BLaER1 treated with 17β-estradiol and CSF1 and Interleukin-3, amounts not matched to agents 10 nM and 100 nM (cell line): Measurements from ENCODE around the gene SLCO4A1.

Experiments used
- H3K27ac ChIP-seq, 11 experiments: shearing (Covaris generic); formaldehyde crosslinking; 2 replicates each; pipeline ENCODE4 v1.8.1; 2022
- H3K27me3 ChIP-seq, 11 experiments: shearing (Covaris generic); formaldehyde crosslinking; 2 replicates each; pipeline ENCODE4 v1.8.1; 2022
- H3K36me3 ChIP-seq, 11 experiments: shearing (Covaris generic); formaldehyde crosslinking; 2 replicates each; pipeline ENCODE4 v1.8.1; 2022
- H3K4me1 ChIP-seq, 10 experiments: shearing (Covaris generic); formaldehyde crosslinking; 2 replicates each; pipeline ENCODE4 v1.8.1; 2022
- H3K4me2 ChIP-seq, 11 experiments: shearing (Covaris generic); formaldehyde crosslinking; 2 replicates each; pipeline ENCODE4 v1.8.1; 2022
- H3K4me3 ChIP-seq, 10 experiments: shearing (Covaris generic); formaldehyde crosslinking; 2 replicates each; pipeline ENCODE4 v1.8.1; 2022
- H3K9ac ChIP-seq, 11 experiments: shearing (Covaris generic); formaldehyde crosslinking; 2 replicates each; pipeline ENCODE4 v1.8.1; 2022
- H3K9me3 ChIP-seq, 11 experiments: shearing (Covaris generic); formaldehyde crosslinking; replicated peaks in 1 of 11; 2 replicates each; pipeline ENCODE4 v1.8.1; 2022
- H4K20me1 ChIP-seq, 11 experiments: shearing (Covaris generic); formaldehyde crosslinking; 2 replicates each; pipeline ENCODE4 v1.8.1; 2022
- Cebpa-rat ChIP-seq, 11 experiments: shearing (Covaris generic); IDR thresholded peaks; 2 replicates each; pipeline ENCODE4 v1.8.1; 2022

Gene SLCO4A1

GRCh38 chr20:62609811-62610757 lies 32.2 kb upstream of the SLCO4A1 start:
- peak overlapping the region in 7 of 11 experiments; percentile 6 to 61 (median 21); a peak in 9 of 22 replicates for H3K4me2 ChIP-seq
- H3K4me1 ChIP-seq, result peaks cover 33 to 59% (median 47%) of the 10 kb centered on the region in 10 experiments
- peaks cover 0 to 10% (median 7%) of the 10 kb centered on the region in 11 experiments; a peak in 11 of 22 replicates for H3K9me3 ChIP-seq
- no peaks in the 10 kb centered on the region for H3K27me3 ChIP-seq
- no peak overlapping the region for H3K9ac ChIP-seq
- no peak overlapping the region for H3K27ac ChIP-seq
- H3K4me3 ChIP-seq, result no peak overlapping the region
- no peak for TF ChIP-seq Cebpa-rat (IDR thresholded peaks at IDR 0.05)
- H4K20me1 ChIP-seq, result peaks cover 0 to 5% (median 0%) of the 10 kb centered on the region in 11 experiments; a peak in 1 of 22 replicates
- no peaks in the 10 kb centered on the region for H3K36me3 ChIP-seq

GRCh38 chr20:62611012-62611411 lies 31.3 kb upstream of the SLCO4A1 start:
- no peak overlapping the region for H3K4me3 ChIP-seq
- peaks cover 28 to 53% (median 41%) of the 10 kb centered on the region in 10 experiments for H3K4me1 ChIP-seq
- no peak overlapping the region for H3K9ac ChIP-seq
- H4K20me1 ChIP-seq, result peaks cover 0 to 5% (median 0%) of the 10 kb centered on the region in 11 experiments; a peak in 1 of 22 replicates
- H3K27ac ChIP-seq, result no peak overlapping the region
- no peaks in the 10 kb centered on the region for H3K27me3 ChIP-seq
- no peaks in the 10 kb centered on the region for H3K36me3 ChIP-seq
- TF ChIP-seq Cebpa-rat (IDR thresholded peaks at IDR 0.05), result no peak
- no peak overlapping the region for H3K4me2 ChIP-seq
- H3K9me3 ChIP-seq, result peaks cover 0 to 10% (median 7%) of the 10 kb centered on the region in 11 experiments; a peak in 11 of 22 replicates

GRCh38 chr20:62611819-62612218 lies 30.5 kb upstream of the SLCO4A1 start:
- H3K27me3 ChIP-seq, result no peaks in the 10 kb centered on the region
- no peak overlapping the region for H3K4me3 ChIP-seq
- peaks cover 0 to 10% (median 7%) of the 10 kb centered on the region in 11 experiments; a peak in 11 of 22 replicates for H3K9me3 ChIP-seq
- no peak for TF ChIP-seq Cebpa-rat (IDR thresholded peaks at IDR 0.05)
- H4K20me1 ChIP-seq, result peaks cover 0 to 3% (median 0%) of the 10 kb centered on the region in 11 experiments; a peak in 1 of 22 replicates
- H3K4me2 ChIP-seq, result no peak overlapping the region
- no peak overlapping the region for H3K27ac ChIP-seq
- H3K36me3 ChIP-seq, result no peaks in the 10 kb centered on the region
- no peak overlapping the region for H3K9ac ChIP-seq
- H3K4me1 ChIP-seq, result peaks cover 28 to 53% (median 41%) of the 10 kb centered on the region in 10 experiments

DNA sequence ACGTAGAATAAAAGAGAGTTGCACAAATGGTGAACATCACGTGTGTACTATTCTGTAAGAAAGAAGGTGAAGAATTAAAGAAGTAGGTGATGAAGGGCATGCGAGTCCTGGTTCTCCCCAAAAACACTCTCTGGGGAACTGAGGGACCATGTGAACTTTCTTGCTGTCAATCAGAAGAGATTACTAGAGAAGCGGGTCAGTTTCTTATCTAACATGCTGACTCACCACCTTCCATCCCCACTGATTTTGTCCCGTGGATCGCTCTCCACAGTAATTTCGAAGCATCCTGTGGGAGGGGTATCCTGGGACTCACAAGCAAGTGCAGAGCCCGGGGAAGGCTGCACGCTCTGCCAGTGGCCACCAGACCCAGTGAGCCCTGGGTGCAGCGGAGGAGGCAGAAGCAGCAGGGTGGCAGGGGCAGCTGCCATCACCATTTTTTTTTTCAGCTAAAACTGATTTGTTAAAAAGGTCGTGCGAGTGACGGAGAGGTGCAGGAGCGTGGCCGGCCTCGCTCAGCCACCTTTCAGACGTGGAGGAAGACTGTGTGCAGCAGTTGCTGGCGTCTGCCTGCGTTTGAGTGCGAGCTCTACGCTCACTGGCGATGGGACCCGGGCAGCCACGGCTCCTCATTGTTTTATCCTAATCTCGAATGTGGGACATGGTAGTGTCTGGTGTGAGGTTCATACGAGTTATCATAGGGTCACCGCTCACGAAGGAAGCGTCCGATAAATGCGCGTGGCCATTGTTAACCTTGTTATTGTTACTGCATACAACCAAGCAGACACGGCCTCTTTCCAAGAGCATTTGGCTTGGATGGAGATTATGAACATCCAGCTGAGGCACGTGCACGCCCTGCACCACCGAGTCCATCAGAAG lies 28.0 kb upstream of the SLCO4A1 start:
- peaks cover 0 to 10% (median 7%) of the 10 kb centered on the region in 11 experiments; a peak in 11 of 22 replicates for H3K9me3 ChIP-seq
- H3K36me3 ChIP-seq, result no peaks in the 10 kb centered on the region
- peak overlapping the region in 6 of 11 experiments; percentile 8 to 29 (median 16); a peak in 3 of 22 replicates for H3K4me2 ChIP-seq
- H4K20me1 ChIP-seq, result peaks cover 0 to 5% (median 0%) of the 10 kb centered on the region in 11 experiments; a peak in 1 of 22 replicates
- H3K27ac ChIP-seq, result no peak overlapping the region
- no peaks in the 10 kb centered on the region for H3K27me3 ChIP-seq
- no peak for TF ChIP-seq Cebpa-rat (IDR thresholded peaks at IDR 0.05)
- H3K4me3 ChIP-seq, result no peak overlapping the region
- peaks cover 37 to 54% (median 45%) of the 10 kb centered on the region in 10 experiments for H3K4me1 ChIP-seq
- H3K9ac ChIP-seq, result no peak overlapping the region

DNA sequence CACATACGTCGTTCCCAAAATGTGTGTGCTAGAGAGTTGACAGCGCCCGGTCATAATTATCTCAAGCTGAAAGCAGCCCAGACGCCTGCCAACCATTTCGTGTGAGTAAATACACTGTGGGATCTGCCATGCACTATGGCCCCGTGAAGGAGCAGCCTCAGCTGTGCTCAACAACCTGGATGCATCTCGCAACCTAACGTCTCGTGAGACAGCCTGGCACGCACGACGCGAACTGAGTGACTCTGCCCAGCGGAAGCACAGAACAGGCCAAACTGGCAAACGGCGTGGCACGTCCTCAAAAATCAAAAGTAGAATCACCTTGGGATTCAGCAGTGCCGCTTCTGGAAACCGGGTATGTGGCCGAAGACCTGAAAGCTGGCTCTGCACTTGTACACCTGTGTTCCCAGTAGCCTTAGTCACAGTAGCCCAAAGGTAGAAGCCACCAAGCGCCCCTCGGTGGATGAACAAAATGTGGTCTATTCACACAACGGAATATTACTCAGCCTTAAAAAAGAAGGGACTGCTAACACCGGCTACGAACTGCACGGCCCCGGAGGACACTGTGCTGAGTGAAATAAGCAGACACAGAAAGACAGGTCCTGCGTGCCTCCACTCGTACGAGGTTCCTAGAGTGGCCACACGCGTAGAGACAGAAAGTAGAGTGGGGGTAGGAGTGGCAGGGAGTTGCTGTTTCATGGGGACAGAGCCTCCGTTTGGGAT lies 27.2 kb upstream of the SLCO4A1 start:
- Histone ChIP-seq H3K36me3 (no peaks in the 10 kb centered on the region), H3K4me2 (peak overlapping the region in 1 of 11 experiments; percentile 95; a peak in 1 of 22 replicates), H3K27ac (no peak overlapping the region), H3K4me1 (peaks cover 40 to 54% (median 46%) of the 10 kb centered on the region in 10 experiments), H3K27me3 (no peaks in the 10 kb centered on the region), H4K20me1 (peaks cover 0 to 5% (median 0%) of the 10 kb centered on the region in 11 experiments; a peak in 1 of 22 replicates), H3K9ac (no peak overlapping the region), H3K9me3 (peaks cover 0 to 10% (median 7%) of the 10 kb centered on the region in 11 experiments; a peak in 11 of 22 replicates), H3K4me3 (no peak overlapping the region)
- TF ChIP-seq Cebpa-rat (IDR thresholded peaks at IDR 0.05), result no peak

GRCh38 chr20:62615750-62616251 lies 26.5 kb upstream of the SLCO4A1 start:
- H3K4me3 ChIP-seq, result no peak overlapping the region
- no peaks in the 10 kb centered on the region for H3K27me3 ChIP-seq
- no peak for TF ChIP-seq Cebpa-rat (IDR thresholded peaks at IDR 0.05)

DNA sequence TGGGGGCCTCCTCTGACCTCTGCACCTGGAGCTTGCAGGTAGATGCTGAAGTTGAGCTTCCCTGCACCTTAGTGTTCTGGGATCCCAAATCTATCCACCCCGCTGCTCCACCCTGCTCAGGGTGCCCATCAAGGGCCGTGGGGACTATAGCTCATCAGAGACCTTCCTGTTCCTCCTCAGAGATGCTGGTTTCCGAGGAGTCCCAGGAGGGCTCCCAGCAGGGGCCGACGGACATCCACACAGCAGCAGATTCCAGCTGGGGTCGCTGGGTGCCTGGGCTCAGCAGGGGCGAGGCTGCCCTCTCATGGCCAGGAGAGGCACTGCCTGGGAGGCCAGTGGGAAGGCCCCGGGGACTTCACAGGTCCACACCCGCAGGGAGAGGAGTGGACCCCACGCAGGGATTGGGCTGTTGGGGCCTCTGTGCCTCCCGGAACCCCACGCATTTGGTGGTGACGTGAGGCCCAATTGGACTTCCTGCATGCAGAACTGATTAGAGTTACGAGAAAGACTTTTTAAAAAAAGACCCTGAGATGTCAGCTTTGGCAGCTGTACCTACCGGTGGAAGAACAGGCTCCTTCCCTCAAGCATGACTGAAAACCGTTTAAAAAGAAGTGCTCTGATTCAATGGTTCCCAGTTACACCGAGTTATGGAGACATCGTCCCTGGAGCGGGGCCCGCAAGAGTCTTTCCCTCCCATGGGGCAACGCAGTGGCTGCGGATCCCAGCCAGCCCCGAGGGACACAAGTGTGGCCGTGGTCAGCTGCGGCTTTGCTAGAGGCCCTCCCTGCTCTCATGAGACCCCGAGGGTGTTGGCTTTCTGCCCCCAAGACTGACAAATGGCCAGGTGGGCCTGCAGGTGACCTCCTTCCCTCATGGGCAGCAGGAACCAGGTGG lies 25.3 kb upstream of the SLCO4A1 start:
- Histone ChIP-seq H4K20me1 (peaks cover 0 to 5% (median 0%) of the 10 kb centered on the region in 11 experiments; a peak in 1 of 22 replicates), H3K9ac (peak overlapping the region in 10 of 11 experiments; percentile 39 to 77 (median 66); a peak in 21 of 22 replicates), H3K9me3 (no peaks in the 10 kb centered on the region), H3K4me1 (peaks cover 51 to 69% (median 60%) of the 10 kb centered on the region in 10 experiments), H3K27ac (peak overlapping the region; percentile 44 to 84 (median 74); a peak in 21 of 22 replicates), H3K27me3 (no peaks in the 10 kb centered on the region), H3K36me3 (no peaks in the 10 kb centered on the region), H3K4me3 (peak overlapping the region in 5 of 10 experiments; percentile 2 to 46 (median 12); a peak in 5 of 20 replicates), H3K4me2 (peak overlapping the region; percentile 78 to 97 (median 85))
- no peak for TF ChIP-seq Cebpa-rat (IDR thresholded peaks at IDR 0.05)

More at GRCh38 chr20:62615750-62616251, 26.5 kb upstream of the SLCO4A1 start:
- Histone ChIP-seq H3K27ac (no peak overlapping the region; a peak in 1 of 22 replicates), H3K4me2 (peak overlapping the region; percentile 78 to 97 (median 85)), H3K9ac (no peak overlapping the region), H4K20me1 (peaks cover 0 to 5% (median 0%) of the 10 kb centered on the region in 11 experiments; a peak in 1 of 22 replicates), H3K4me1 (peaks cover 43 to 59% (median 51%) of the 10 kb centered on the region in 10 experiments), H3K36me3 (no peaks in the 10 kb centered on the region), H3K9me3 (peaks cover 0 to 6% (median 4%) of the 10 kb centered on the region in 11 experiments; a peak in 11 of 22 replicates)
